B cell (primary cell): ENCODE results near the gene AMFR.

Experiments
- CTCF ChIP-seq: fragments of 200-600 bp; IDR thresholded peaks from one replicate; pipeline ENCODE4 v1.8.0; 2022; ENCODE audit warnings: antibody characterized with exemption, mild to moderate bottlenecking
- EZH2 ChIP-seq: IDR thresholded peaks from 2 replicates; pipeline ENCODE4 v1.6.1; 2012; ENCODE audit warnings: borderline replicate concordance, low read depth, mild to moderate bottlenecking, moderate library complexity, low read length; ENCODE audit not compliant: insufficient read depth, poor library complexity, severe bottlenecking

- TF ChIP-seq CTCF: no peak
- TF ChIP-seq EZH2: no peak
Observed at GRCh38 chr16:56363181-56363716, 62.1 kb downstream of the AMFR start.
